ENCODE measurements around the gene STK32C. TPM values are rescaled to one million over a fixed set of nuclear protein-coding genes. Genes with fewer than 3 reads are reported as not detected.

The STK32C gene
- total RNA-seq, 1 donor from 2014 or later = 8.7 TPM

GRCh38 chr10:132174237-132174636, 133.5 kb downstream of the STK32C start:
- DNase-seq (ENCODE audit: low read depth) = no peak

DNA sequence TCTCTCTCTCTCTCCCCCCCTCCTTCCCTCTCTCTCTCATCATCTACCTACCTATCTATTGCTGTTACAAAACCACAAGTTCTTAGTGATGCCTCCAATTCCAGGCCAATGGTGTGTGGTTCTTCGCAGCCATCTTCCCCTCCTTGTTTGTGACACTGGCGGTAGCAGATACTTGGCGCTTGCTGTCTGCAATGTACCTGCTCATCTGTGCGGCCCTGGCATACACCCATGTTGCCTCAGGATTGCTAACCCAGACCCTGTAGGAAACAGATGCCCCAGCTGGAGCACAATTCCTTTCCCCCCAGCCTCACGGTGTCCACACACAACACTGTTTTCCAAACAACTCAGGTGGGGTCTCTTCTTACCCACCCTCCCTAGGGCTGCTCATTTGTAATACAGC, 134.6 kb downstream of the STK32C start:
- no peak for DNase-seq (ENCODE audit: low read depth)

DNA sequence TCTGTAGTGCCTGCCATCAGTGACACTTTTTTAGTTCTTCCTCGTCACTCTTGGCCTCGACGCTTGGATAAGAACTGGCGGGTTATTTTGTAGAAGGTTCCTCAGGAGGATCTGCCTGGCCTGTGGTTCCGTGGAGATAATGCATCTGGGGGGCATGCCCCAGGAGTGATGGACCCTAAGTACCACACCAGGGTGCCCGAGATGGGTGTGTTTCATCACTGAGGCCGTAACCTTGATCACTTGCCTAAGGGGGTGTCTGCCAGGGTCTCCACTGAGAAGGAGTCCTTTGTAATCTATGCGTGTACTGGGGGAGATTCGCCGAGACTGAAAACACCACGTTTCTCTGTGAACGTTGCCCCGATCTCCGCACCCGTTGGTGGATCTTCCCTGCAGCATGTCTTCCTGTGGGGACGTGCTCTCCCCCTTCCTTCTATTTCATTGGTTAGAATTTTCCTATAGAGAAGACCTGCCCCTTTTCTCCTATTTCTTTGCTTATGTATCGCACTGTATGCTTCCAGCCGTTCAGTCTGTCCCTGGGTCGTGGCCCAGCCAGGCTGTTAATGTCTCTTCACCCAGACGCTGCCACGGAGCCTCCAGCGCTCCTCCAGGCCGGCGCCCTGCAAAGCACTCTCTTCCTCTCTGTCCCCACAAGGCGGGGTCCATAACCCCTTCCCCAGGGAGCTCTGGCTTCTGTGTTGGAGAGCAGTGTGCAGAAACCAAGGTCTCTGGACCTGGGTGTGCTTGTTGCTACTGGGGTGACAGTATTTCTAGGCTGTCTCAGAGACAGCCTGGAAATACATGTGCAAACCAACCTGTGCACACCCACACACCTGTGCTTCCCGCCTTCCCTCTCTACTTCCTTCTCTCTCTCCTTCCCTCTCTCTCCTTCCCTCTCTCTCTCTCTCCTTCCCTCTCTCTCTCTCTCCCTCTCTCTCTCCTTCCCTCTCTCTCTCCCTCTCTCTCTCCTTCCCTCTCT, 135.4 kb downstream of the STK32C start:
- no peak for DNase-seq (ENCODE audit: low read depth)

- DNase-seq (ENCODE audit: low read depth) = no peak
Observed at GRCh38 chr10:132170561-132171361, 137.0 kb downstream of the STK32C start.

DNA sequence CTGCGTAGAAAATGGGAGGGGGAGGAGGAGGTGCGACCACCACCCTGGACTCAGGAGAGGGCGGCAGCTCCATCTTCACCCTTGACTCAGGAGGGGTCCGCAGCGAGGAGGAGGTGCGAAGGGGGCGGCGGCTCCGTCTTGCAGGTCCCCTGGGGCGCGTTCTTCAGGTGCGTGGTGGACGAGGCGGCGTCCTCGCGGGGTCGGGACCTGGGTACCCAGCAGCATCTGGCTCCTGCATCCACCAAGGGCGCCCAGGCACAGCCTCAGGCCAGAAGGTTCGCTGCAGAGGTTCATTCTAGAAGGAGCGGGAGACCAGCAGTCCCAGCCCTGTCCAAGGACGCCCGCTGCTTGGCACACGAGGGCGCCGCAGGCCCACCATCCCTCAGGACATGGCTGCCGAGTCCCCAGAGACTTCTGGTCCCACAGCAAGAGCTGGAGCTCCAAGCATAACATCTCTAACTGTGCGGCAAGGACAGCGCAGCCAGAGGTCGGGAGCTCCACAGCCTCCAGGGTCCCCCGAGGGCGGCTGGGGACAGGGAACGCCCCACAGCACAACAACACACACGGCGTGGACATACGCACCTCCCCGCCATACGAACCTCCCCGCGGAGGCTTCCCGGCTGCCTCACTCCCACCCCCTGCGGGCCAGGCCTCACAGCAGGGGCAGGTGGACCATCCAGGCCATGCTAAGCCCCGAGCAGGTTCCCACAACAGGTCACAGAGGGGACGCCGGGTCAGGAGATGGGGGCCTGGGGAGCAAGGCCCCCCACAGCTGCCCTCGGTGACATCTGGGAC, 137.8 kb downstream of the STK32C start:
- no peak for DNase-seq (ENCODE audit: low read depth)

DNA sequence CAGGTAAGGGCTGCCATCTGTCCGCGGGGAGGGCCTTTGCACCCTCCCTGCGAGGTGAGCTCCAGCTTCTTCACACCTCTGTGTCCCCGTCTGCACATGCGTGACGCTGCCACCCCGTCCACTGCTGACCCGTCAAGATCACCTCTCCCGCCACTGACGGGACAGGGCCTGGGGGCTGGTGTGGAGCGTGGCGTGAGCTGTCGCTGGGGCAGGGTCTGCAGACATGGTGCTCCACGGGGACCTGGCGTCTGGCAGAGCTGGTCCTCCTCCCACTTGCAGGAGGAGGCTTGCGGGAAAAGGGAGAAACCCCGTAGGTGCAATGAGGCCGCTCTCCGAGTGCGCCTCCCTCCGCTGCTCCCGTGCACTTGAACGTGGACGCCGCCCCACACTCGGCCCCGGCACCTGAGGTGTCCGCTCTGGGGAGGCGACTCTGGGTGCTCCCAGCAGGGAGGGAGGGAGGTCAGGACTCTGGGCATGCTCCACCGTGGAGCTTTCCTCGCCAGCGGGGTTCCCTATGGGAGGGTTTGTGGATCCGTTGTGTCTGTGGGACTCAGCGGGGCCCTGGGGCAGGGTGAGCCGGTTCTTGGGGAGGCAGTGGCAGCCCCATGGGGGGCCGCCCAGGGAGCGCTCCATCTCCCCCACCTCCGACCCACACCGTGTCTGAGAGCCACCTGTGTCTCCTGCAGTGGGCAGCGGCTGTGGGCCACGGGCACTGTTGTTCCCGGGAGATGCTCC, 138.6 kb downstream of the STK32C start:
- DNase-seq (ENCODE audit: low read depth) = no peak

GRCh38 chr10:132168571-132169030, 139.1 kb downstream of the STK32C start:
- no peak for DNase-seq (ENCODE audit: low read depth)

DNA sequence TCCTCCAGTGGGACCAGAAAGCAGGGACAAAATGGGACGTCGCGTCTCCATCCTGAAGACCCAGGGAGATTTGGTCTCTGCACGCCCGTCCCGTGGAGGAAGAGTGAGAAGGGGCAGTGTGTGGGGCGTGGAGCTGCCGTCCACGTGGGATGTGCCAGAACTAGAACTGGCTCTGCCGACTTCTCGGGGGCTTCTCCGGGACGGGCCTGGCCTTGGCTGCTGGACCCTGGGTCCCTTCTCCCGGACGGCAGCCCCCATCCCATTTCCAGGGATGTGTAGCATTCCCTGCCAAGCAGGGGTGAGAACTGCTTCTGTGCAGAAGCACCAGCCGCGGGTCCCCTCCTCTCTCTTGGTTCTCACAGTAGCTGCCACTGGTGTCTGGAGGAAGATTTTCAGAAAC, 139.8 kb downstream of the STK32C start:
- DNase-seq (ENCODE audit: low read depth) = no peak

GRCh38 chr10:132167041-132167674, 140.6 kb downstream of the STK32C start:
- no peak for DNase-seq (ENCODE audit: low read depth)

- no peak for DNase-seq (ENCODE audit: low read depth)
Observed at GRCh38 chr10:132166216-132166950, 141.4 kb downstream of the STK32C start.

DNA sequence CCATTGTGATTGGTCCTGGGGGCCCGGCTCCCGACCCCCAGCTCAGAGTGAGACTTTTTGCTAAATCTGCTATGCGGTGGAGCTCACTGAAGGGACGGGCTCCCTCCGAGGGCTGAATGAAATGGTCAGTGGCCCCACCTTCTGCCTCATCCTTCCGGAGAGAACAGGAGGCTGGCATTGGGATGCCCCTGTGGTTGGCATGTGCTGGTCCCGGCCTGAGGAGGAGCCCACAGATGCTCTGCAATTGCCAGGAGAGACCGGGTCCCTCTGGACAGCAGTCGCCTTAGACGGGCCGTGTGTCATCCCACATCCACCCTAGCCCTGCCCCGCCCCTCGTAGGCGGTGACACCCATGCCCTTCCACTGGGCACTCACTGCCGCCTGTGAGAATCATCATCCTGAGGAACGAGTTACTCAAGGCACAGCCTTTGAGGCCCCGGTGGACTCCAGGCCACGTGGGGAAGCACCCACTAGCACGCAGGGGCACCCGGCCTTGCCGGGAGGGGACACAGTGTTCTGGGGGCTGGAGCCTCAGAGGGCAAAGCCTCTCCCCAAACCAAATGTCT, 142.3 kb downstream of the STK32C start:
- DNase-seq (ENCODE audit: low read depth) = no peak

- DNase-seq (ENCODE audit: low read depth) = no peak
Observed at GRCh38 chr10:132164761-132165278, 142.9 kb downstream of the STK32C start.

- DNase-seq (ENCODE audit: low read depth) = no peak
Observed at GRCh38 chr10:132163826-132164515, 143.8 kb downstream of the STK32C start.

DNA sequence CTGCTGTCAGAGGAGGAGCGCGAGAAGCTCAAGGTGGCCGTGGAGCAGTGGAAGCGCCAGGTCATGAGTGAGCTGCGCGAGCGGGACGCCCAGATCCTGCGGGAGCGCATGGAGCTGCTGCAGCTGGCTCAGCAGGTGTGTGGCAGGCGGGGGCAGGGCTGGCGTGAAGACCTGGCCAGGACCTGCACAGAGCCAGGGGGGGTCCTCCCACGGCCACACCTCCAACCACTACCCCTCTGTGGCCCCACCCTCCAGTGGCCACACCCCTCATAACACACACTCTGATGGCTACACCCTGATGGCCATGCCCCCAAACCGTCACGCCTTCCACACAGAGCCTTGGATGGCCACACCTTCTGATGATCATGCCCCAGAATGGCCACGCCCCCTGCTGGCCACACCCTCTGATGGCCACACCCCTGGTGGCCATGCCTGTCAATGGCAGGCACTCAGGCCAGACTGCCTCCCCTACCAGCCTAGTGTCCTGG, 144.4 kb downstream of the STK32C start:
- DNase-seq (ENCODE audit: low read depth) = peak; percentile 12

DNA sequence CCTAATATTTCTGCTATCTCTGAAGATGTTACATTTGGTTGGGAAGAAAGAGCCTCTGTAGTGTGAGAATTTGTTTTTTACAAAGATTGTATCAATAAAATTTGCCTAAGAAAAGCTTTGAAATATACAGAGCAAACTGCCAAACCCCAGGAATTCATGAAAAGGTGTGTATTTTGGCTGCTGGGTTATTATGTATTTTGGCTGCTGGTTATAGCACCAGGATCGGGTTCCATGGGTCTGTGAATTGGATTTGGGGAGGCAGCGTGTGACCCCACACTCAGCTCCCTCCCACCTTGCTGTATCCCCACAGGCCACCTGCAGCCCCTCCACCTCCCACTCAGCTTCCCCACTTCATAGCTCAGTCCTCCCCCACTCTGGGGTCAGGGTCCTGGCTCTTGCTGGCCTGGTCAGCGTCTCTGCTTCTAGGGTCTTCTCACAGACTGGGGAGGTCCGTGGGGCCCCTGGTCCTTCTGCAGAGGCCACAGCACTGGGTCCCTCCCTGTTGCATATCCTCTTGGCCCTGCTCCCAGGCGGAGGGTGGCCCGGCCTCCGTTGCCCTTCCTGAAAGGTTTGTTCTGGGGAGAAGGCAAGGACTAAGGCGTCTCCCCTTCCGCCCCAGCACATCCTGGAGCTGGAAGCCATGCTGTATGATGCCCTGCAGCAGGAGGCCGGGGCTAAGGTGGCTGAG, 145.0 kb downstream of the STK32C start:
- DNase-seq (ENCODE audit: low read depth) = no peak

GRCh38 chr10:132162021-132162531, 145.7 kb downstream of the STK32C start:
- peak; percentile 87 for DNase-seq (ENCODE audit: low read depth)
